H1 (cell line): Measurements from ENCODE around the gene C16orf89. TPM values are rescaled to one million over a fixed set of nuclear protein-coding genes. Genes with fewer than 3 reads are reported as not detected.

ENCODE experiments used
- CTCF ChIA-PET: fragments of 300-600 bp; sonication (Branson Sonifier 250); formaldehyde crosslinking; loops from one replicate; lab custom pipeline; 2021; ENCODE audit not compliant: partially characterized antibody; lab: Charles Lee
- POLR2A ChIA-PET: fragments of 300-600 bp; sonication (Branson Sonifier 250); formaldehyde crosslinking; loops from one replicate; lab custom pipeline; 2021; ENCODE audit warnings: inconsistent platforms; ENCODE audit not compliant: partially characterized antibody; lab: Charles Lee
- DNase-seq, 2 experiments: peaks; one replicate each; pipeline versions ENCODE4 v3.0.0 to v3.0.0-alpha.2; 2010 to 2022; ENCODE audit warnings: low spot score in 2 of 2, low read depth in 1 of 2, mixed read lengths in 1 of 2
- FAIRE-seq: peaks from 2 replicates; lab custom pipeline; 2011; peaks lifted over from hg19 to GRCh38; lab: Jason Lieb, UNC
- H2AFZ ChIP-seq: 2 replicates; pipeline ENCODE4 v1.8.1; 2012; ENCODE audit warnings: low read length, inconsistent platforms
- H2AK5ac ChIP-seq: 2 replicates; pipeline ENCODE4 v1.6.1; 2013; ENCODE audit warnings: low read depth, low read length
- H2BK120ac ChIP-seq: replicated peaks from 2 replicates; pipeline ENCODE3; 2013; ENCODE audit warnings: low read depth, low read length, inconsistent platforms
- H2BK12ac ChIP-seq: 2 replicates; pipeline ENCODE4 v1.6.1; 2013; ENCODE audit warnings: low read depth, low read length
- H2BK15ac ChIP-seq: 2 replicates; pipeline ENCODE4 v1.6.1; 2013; ENCODE audit warnings: low read length
- H2BK20ac ChIP-seq: 2 replicates; pipeline ENCODE4 v1.6.1; 2013; ENCODE audit warnings: low read length
- H2BK5ac ChIP-seq: 2 replicates; pipeline ENCODE4 v1.6.1; 2013; ENCODE audit warnings: low read depth, low read length
- H3K14ac ChIP-seq: 2 replicates; pipeline ENCODE4 v1.6.1; 2013; ENCODE audit warnings: inconsistent platforms; ENCODE audit not compliant: insufficient read length
- H3K18ac ChIP-seq: 2 replicates; pipeline ENCODE4 v1.6.1; 2013; ENCODE audit warnings: low read length; ENCODE audit errors: extremely low read depth
- H3K23ac ChIP-seq: 2 replicates; pipeline ENCODE4 v1.6.1; 2013; ENCODE audit warnings: inconsistent platforms; ENCODE audit not compliant: insufficient read length
- H3K23me2 ChIP-seq: 2 replicates; pipeline ENCODE4 v1.6.1; 2013; ENCODE audit warnings: low read depth, low read length
- H3K27ac ChIP-seq: 2 replicates; pipeline ENCODE4 v1.6.1; 2011; ENCODE audit warnings: low read depth, low read length, inconsistent platforms
- H3K27me3 ChIP-seq, 4 experiments: replicated peaks in 1 of 4; 1 replicate in 1 of 4; 2 replicates in 3 of 4; pipeline versions ENCODE4 v1.6.1 to v1.8.1; 2011 to 2013; ENCODE audit warnings: low read length in 3 of 4, mild to moderate bottlenecking in 3 of 4, inconsistent platforms in 2 of 4, mixed read lengths in 2 of 4, moderate library complexity in 1 of 4; ENCODE audit not compliant: control insufficient read depth in 3 of 4, insufficient read depth in 3 of 4; ENCODE audit errors: extremely low read depth in 1 of 4
- H3K36me3 ChIP-seq, 4 experiments: 2 replicates each; pipeline versions ENCODE4 v1.6.1 to v1.8.1; 2011 to 2013; ENCODE audit warnings: mild to moderate bottlenecking in 4 of 4, low read length in 3 of 4, moderate library complexity in 2 of 4, control low read depth in 1 of 4, inconsistent platforms in 1 of 4; ENCODE audit not compliant: insufficient read depth in 4 of 4, control insufficient read depth in 2 of 4
- H3K4ac ChIP-seq: replicated peaks from 2 replicates; pipeline ENCODE3; 2013; ENCODE audit warnings: low read length, low read depth, mixed read lengths, inconsistent platforms; ENCODE audit not compliant: insufficient read length
- H3K4me1 ChIP-seq, 4 experiments: replicated peaks in 1 of 4; 1 replicate in 1 of 4; 2 replicates in 3 of 4; pipeline versions ENCODE4 v1.6.1 to v1.8.1; 2011 to 2013; ENCODE audit warnings: low read length in 3 of 4, inconsistent platforms in 2 of 4, mixed read lengths in 1 of 4; ENCODE audit not compliant: insufficient read depth in 4 of 4, control insufficient read depth in 3 of 4
- H3K4me2 ChIP-seq, 2 experiments: 2 replicates each; pipeline versions ENCODE4 v1.6.1 to v1.8.1; 2011 to 2013; ENCODE audit warnings: low read depth in 2 of 2, low read length in 2 of 2, control low read depth in 1 of 2, inconsistent platforms in 1 of 2, mild to moderate bottlenecking in 1 of 2; ENCODE audit not compliant: insufficient read depth in 1 of 2
- H3K4me3 ChIP-seq, 4 experiments: fragments of 200-600, 300-600 bp in 1 of 4; sonication (generic), shearing (Covaris generic), sonication (Bioruptor Twin) in 1 of 4; 2 replicates each; pipeline versions ENCODE4 v1.5.1 to v1.8.1; 2011 to 2016; ENCODE audit warnings: low read length in 4 of 4, low read depth in 3 of 4, control low read depth in 2 of 4, inconsistent platforms in 2 of 4, mild to moderate bottlenecking in 2 of 4, mixed read lengths in 1 of 4, moderate library complexity in 1 of 4; ENCODE audit not compliant: insufficient read depth in 2 of 4; ENCODE audit errors: extremely low read depth in 1 of 4
- H3K56ac ChIP-seq: replicated peaks from 2 replicates; pipeline ENCODE3; 2013; ENCODE audit warnings: low read depth, mild to moderate bottlenecking, mixed read lengths, low read length, inconsistent platforms; ENCODE audit not compliant: insufficient read length
- H3K79me1 ChIP-seq: 2 replicates; pipeline ENCODE4 v1.6.1; 2013; ENCODE audit warnings: low read depth, low read length, control low read depth
- H3K79me2 ChIP-seq, 2 experiments: 2 replicates each; pipeline versions ENCODE4 v1.6.1 to v1.8.1; 2012 to 2013; ENCODE audit warnings: low read length in 2 of 2, mild to moderate bottlenecking in 2 of 2, inconsistent platforms in 1 of 2; ENCODE audit not compliant: insufficient read depth in 2 of 2, control insufficient read depth in 1 of 2
- H3K9ac ChIP-seq, 4 experiments: replicated peaks in 1 of 4; 1 replicate in 1 of 4; 2 replicates in 3 of 4; pipeline versions ENCODE4 v1.6.1 to v1.8.1; 2011 to 2013; ENCODE audit warnings: low read depth in 3 of 4, low read length in 3 of 4, control low read depth in 2 of 4, mild to moderate bottlenecking in 2 of 4, moderate library complexity in 2 of 4, inconsistent platforms in 1 of 4; ENCODE audit errors: extremely low read depth in 1 of 4
- H3K9me3 ChIP-seq, 2 experiments: 2 replicates each; pipeline versions ENCODE4 v1.6.1 to v1.8.1; 2012 to 2013; ENCODE audit warnings: mild to moderate bottlenecking in 2 of 2, moderate library complexity in 2 of 2, control low read depth in 1 of 2, inconsistent platforms in 1 of 2, low read depth in 1 of 2, low read length in 1 of 2, mixed read lengths in 1 of 2; ENCODE audit not compliant: insufficient read depth in 2 of 2
- H4K20me1 ChIP-seq, 2 experiments: replicated peaks in 1 of 2; 2 replicates each; pipeline versions ENCODE3 to v1.8.1; 2011 to 2013; ENCODE audit warnings: inconsistent platforms in 2 of 2, low read length in 2 of 2, mild to moderate bottlenecking in 1 of 2; ENCODE audit not compliant: insufficient read depth in 2 of 2, control insufficient read depth in 1 of 2
- H4K5ac ChIP-seq: 2 replicates; pipeline ENCODE4 v1.6.1; 2013; ENCODE audit warnings: low read length, low read depth, mixed read lengths, inconsistent platforms; ENCODE audit not compliant: insufficient read length
- H4K8ac ChIP-seq: 2 replicates; pipeline ENCODE4 v1.8.0; 2013; ENCODE audit warnings: mild to moderate bottlenecking, moderate library complexity, low read length, inconsistent platforms; ENCODE audit not compliant: insufficient read depth; ENCODE audit errors: extremely low read depth
- H4K91ac ChIP-seq: replicated peaks from 2 replicates; pipeline ENCODE3; 2013; ENCODE audit warnings: low read length, mixed read lengths, inconsistent platforms; ENCODE audit not compliant: insufficient read length
- CBX8 ChIP-seq: fragments of 300-800, 300-1000 bp; sonication (generic); IDR thresholded peaks from 2 replicates; pipeline ENCODE4 v1.7.1; 2016; ENCODE audit warnings: low read depth, low read length, borderline replicate concordance
- CHD2 ChIP-seq: IDR thresholded peaks from 2 replicates; pipeline ENCODE4 v1.6.1; 2012; ENCODE audit warnings: low read length, improper control_type of control experiment
- CREB1 ChIP-seq: IDR thresholded peaks from 2 replicates; pipeline ENCODE4 v1.6.1; 2012; ENCODE audit warnings: inconsistent platforms
- EP300 ChIP-seq, 2 experiments: IDR thresholded peaks; 1 replicate in 1 of 2; 2 replicates in 1 of 2; pipeline ENCODE4 v1.6.1; 2011 to 2012; ENCODE audit warnings: low read depth in 2 of 2, low read length in 2 of 2, mild to moderate bottlenecking in 2 of 2, borderline replicate concordance in 1 of 2, inconsistent platforms in 1 of 2, moderate library complexity in 1 of 2
- KDM1A ChIP-seq: fragments of 200-600, 300-600 bp; sonication (generic); IDR thresholded peaks from 2 replicates; pipeline ENCODE4 v1.7.1; 2016; ENCODE audit warnings: mild to moderate bottlenecking, low read length, borderline replicate concordance
- KDM5A ChIP-seq: fragments of 200-600 bp; IDR thresholded peaks from 2 replicates; pipeline ENCODE4 v1.7.1; 2012; ENCODE audit warnings: mild to moderate bottlenecking, low read length, inconsistent platforms, mixed read lengths
- RXRA ChIP-seq: IDR thresholded peaks from 2 replicates; pipeline ENCODE4 v1.6.1; 2011; ENCODE audit warnings: low read depth, mild to moderate bottlenecking, low read length, moderate library complexity; ENCODE audit not compliant: insufficient read depth
- SP4 ChIP-seq: IDR thresholded peaks from 2 replicates; pipeline ENCODE4 v1.6.1; 2012; ENCODE audit warnings: low read length, inconsistent platforms
- TAF1 ChIP-seq: IDR thresholded peaks from 2 replicates; pipeline ENCODE4 v1.6.1; 2011; ENCODE audit warnings: mild to moderate bottlenecking, low read depth, low read length
- TBP ChIP-seq: IDR thresholded peaks from 2 replicates; pipeline ENCODE4 v1.6.1; 2011; ENCODE audit warnings: low read depth, low read length, improper control_type of control experiment
- TEAD4 ChIP-seq: IDR thresholded peaks from 2 replicates; pipeline ENCODE4 v1.6.1; 2012; ENCODE audit warnings: low read depth, low read length, inconsistent platforms, mixed read lengths
- YY1 ChIP-seq: IDR thresholded peaks from 2 replicates; pipeline ENCODE4 v1.6.1; 2011; ENCODE audit warnings: low read depth, mild to moderate bottlenecking, low read length
- ZNF274 ChIP-seq: IDR thresholded peaks from 2 replicates; pipeline ENCODE4 v1.7.0; 2012; ENCODE audit warnings: low read length, borderline replicate concordance; ENCODE audit errors: extremely low read depth
- WGBS, 2 experiments: shearing (Covaris generic) in 1 of 2; methylation state at CpG; one replicate each; pipeline versions ENCODE4 v1.1.6 to v1.1.7; 2013 to 2015; ENCODE audit warnings: low lambda C conversion rate in 2 of 2, mixed read lengths in 2 of 2, inconsistent platforms in 1 of 2, low coverage in 1 of 2, missing lambda C conversion rate in 1 of 2; ENCODE audit not compliant: insufficient replicate concordance in 2 of 2, insufficient coverage in 1 of 2, insufficient read length in 1 of 2; ENCODE audit errors: extremely low coverage in 1 of 2, missing lambda C conversion rate in 1 of 2; 5-methylcytosine and 5-hydroxymethylcytosine counted together
- polyA plus RNA-seq, 7 experiments: library from polyadenylated mRNA; depleted of rRNA in 3 of 7; stranded (reverse) in 5 of 7; unstranded in 2 of 7; fragments of >200 nt in 5 of 7; fragments of 200-250 nt in 2 of 7; gene quantifications; 1 replicate in 5 of 7; 2 replicates in 1 of 7; 4 replicates in 1 of 7; pipeline versions ENCODE4 v1.2.1 to v1.2.3, GENCODE V29; 2011 to 2013; ENCODE audit warnings: missing spikeins in 2 of 7, mixed read lengths in 2 of 7
- total RNA-seq: library from RNA; stranded (reverse); fragmentation: NEBNext Ultra II Directional; extraction: Animal tissue kit (Norgen Biotek cat#: 25700); gene quantifications from 2 replicates; pipeline ENCODE4 v1.2.1, GENCODE V29; 2021
- TF ChIP-seq, protein P1 (sequence below): IDR thresholded peaks from 2 replicates; pipeline ENCODE4 v1.6.1; 2011; ENCODE audit warnings: low read depth, mild to moderate bottlenecking, low read length; ENCODE audit not compliant: insufficient read depth
- TF ChIP-seq, protein P2 (sequence below): IDR thresholded peaks from 2 replicates; pipeline ENCODE4 v1.6.1; 2012; ENCODE audit warnings: inconsistent platforms

Gene C16orf89
- total and polyA plus RNA-seq, 2 of the 8 experiments (the other 6 are each of a cell fraction or from before 2014, with no cell fraction given), result 6.7 to 9.9 TPM

DNA sequence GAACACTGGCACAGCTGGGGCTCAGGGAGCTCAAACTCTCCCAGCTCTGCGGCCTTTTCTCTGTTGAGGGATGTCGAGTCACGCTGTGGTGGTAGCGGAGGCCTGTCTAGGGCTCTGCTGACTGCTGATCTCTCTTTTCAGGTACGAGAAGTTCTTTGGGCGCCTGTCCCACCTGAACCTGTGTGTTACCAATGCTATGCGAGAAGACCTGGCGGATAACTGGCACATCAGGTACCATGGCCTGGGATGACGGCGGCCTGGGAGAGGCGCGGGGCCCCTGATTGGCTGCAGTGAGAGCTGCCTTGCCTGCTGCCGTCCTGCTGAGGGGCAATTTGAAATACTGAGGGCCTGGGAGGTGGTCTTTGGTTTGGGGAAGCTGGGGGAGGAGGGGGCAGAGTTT is 11.5 kb upstream of the C16orf89 start:
- Histone ChIP-seq H2BK5ac (no peak overlapping the region), H2BK120ac (no peak overlapping the region), H4K20me1 (peaks cover 0 to 1% of the 10 kb centered on the region in 2 experiments), H3K4ac (no peak overlapping the region), H3K27me3 (no peaks in the 10 kb centered on the region), H3K27ac (no peak overlapping the region), H2BK15ac (no peak overlapping the region), H4K8ac (no peak overlapping the region), H3K23ac (no peak overlapping the region), H2BK12ac (no peak overlapping the region), H4K5ac (no peak overlapping the region), H3K14ac (no peak overlapping the region), H2AFZ (no peak overlapping the region), H3K9ac (no peak overlapping the region), H3K23me2 (peaks cover 3% of the 10 kb centered on the region), H3K79me2 (peaks cover 4 to 18% of the 10 kb centered on the region in 2 experiments), H3K36me3 (peaks cover 0 to 27% (median 17%) of the 10 kb centered on the region in 4 experiments; a peak in 7 of 8 replicates), H3K4me2 (no peak overlapping the region), H2BK20ac (no peak overlapping the region), H3K79me1 (peaks cover 2% of the 10 kb centered on the region; the same call in 1 of the 2 replicates), H3K4me3 (no peak overlapping the region), H4K91ac (no peak overlapping the region), H3K56ac (no peak overlapping the region), H3K9me3 (no peaks in the 10 kb centered on the region), H3K4me1 (peaks cover 0 to 4% (median 3%) of the 10 kb centered on the region in 4 experiments; a peak in 4 of 7 replicates), H3K18ac (no peak overlapping the region), H2AK5ac (no peak overlapping the region)
- CTCF ChIA-PET, result interaction anchor here (0.7 to 27.9 kb wide), 3 partner anchors 24 to 75 kb away, joined by 3 to 625 read pairs (median 3); partner anchors contain the start of gene C16orf89
- 91% methylated on average over 13 of the region's 13 CpGs; no CpG with 5 or more reads in 1 of the 2 experiments for WGBS, 2 experiments
- DNase-seq (no peak), FAIRE-seq (no peak)
- POLR2A ChIA-PET, result no interaction called here
- TF ChIP-seq YY1, result no peak
- no peak for TF ChIP-seq TBP
- no peak for TF ChIP-seq CREB1
- TF ChIP-seq ZNF274, result no peak
- TF ChIP-seq SP4, result no peak
- TF ChIP-seq KDM1A, result no peak
- no peak for TF ChIP-seq KDM5A
- TF ChIP-seq, protein P1, sequence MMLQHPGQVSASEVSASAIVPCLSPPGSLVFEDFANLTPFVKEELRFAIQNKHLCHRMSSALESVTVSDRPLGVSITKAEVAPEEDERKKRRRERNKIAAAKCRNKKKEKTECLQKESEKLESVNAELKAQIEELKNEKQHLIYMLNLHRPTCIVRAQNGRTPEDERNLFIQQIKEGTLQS, result no peak
- TF ChIP-seq CHD2, result no peak
- no peak for TF ChIP-seq EP300 (IDR thresholded peaks at IDR 0.05; ENCODE audit: borderline replicate concordance in 1 of 2, low read depth in 2 of 2, low read length in 2 of 2)
- TF ChIP-seq RXRA, result no peak
- no peak for TF ChIP-seq CBX8
- no peak for TF ChIP-seq TAF1
- TF ChIP-seq, protein P2, sequence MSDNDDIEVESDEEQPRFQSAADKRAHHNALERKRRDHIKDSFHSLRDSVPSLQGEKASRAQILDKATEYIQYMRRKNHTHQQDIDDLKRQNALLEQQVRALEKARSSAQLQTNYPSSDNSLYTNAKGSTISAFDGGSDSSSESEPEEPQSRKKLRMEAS, result no peak
- no peak for TF ChIP-seq TEAD4
